LNCaP clone FGC (cell line): ENCODE results near the gene SP2.

ENCODE experiments used
- DNase-seq: peaks from one replicate; pipeline ENCODE4 v3.0.0-alpha.2; 2011; ENCODE audit warnings: low read depth
- H3K4me3 ChIP-seq: 2 replicates; pipeline ENCODE4 v1.5.1; 2011; ENCODE audit warnings: mild to moderate bottlenecking, low read depth, low read length, control low read depth
- TF ChIP-seq, protein P1 (sequence below): IDR thresholded peaks from 2 replicates; pipeline ENCODE4 v1.5.1; 2012; ENCODE audit warnings: mild to moderate bottlenecking; ENCODE audit not compliant: control insufficient read depth, insufficient read depth; ENCODE audit errors: extremely low read depth

The SP2 gene

GRCh38 chr17:47975823-47976205 lies 79.8 kb downstream of the SP2 start:
- no peak overlapping the region for H3K4me3 ChIP-seq
- no peak for DNase-seq
- TF ChIP-seq, protein P1, sequence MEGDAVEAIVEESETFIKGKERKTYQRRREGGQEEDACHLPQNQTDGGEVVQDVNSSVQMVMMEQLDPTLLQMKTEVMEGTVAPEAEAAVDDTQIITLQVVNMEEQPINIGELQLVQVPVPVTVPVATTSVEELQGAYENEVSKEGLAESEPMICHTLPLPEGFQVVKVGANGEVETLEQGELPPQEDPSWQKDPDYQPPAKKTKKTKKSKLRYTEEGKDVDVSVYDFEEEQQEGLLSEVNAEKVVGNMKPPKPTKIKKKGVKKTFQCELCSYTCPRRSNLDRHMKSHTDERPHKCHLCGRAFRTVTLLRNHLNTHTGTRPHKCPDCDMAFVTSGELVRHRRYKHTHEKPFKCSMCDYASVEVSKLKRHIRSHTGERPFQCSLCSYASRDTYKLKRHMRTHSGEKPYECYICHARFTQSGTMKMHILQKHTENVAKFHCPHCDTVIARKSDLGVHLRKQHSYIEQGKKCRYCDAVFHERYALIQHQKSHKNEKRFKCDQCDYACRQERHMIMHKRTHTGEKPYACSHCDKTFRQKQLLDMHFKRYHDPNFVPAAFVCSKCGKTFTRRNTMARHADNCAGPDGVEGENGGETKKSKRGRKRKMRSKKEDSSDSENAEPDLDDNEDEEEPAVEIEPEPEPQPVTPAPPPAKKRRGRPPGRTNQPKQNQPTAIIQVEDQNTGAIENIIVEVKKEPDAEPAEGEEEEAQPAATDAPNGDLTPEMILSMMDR = no peak

DNA sequence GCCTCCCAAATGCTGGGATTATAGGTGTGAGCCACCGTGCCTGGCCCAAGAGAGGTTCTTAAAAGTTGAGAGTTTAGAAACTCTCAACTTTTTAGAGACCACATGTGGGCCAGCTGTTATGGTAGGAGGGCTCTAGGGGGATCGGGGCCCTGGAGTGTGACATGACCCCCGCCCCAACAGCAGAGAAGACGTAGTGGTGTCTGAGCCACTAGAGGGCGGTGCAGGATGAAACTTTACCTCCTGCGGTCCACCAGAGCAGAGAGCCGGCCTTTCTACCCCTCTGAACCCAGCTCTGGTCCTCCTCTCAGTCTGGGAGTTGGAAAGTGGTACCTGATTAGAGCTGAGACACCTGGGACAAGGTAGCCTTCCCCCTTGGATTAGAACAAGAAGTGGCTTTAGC lies 82.3 kb downstream of the SP2 start:
- no peak for DNase-seq
- no peak overlapping the region for H3K4me3 ChIP-seq
- TF ChIP-seq, protein P1 = peak; percentile 64
